K562 (cell line): Measurements from ENCODE around the gene C11orf65. TPM values are rescaled to one million over a fixed set of nuclear protein-coding genes. Genes with fewer than 3 reads are reported as not detected.
A peak's percentile ranks its signal among the peaks of the same experiment; 100 is the strongest.

ENCODE experiments used
- ATAC-seq: fragments of 200-7000 bp; cut with Tn5 transposase; 3 replicates; pipeline ENCODE4 v1.9.1; 2020; ENCODE audit warnings: moderate library complexity
- BruUV-seq: library from RNA; stranded (reverse); fragments of 400-500 nt; replicated peaks from 2 replicates; lab custom pipeline; 2021; lab: Mats Ljungman, UMichigan
- CTCF ChIA-PET: fragments of 300-600 bp; formaldehyde crosslinking; extraction: SDS; loops from one replicate; lab custom pipeline; 2021; ENCODE audit warnings: low intra/inter-chr PET ratio; lab: Yijun Ruan, JAX
- POLR2A ChIA-PET: fragments of 300-600, 350-650 bp; sonication (Branson Sonifier 250); formaldehyde crosslinking; extraction: SDS; loops from one replicate; lab custom pipeline; 2021; ENCODE audit warnings: antibody characterized with exemption, inconsistent platforms; lab: Yijun Ruan, JAX
- DNase-seq, 4 experiments: peaks; one replicate each; pipeline versions ENCODE4 v3.0.0 to v3.0.0-alpha.2; 2011 to 2018; ENCODE audit warnings: low spot score in 3 of 4, mixed read lengths in 3 of 4; ENCODE audit errors: extremely low read depth in 1 of 4
- FAIRE-seq: peaks from 2 replicates; lab custom pipeline; 2011; peaks lifted over from hg19 to GRCh38; lab: Jason Lieb, UNC
- H2AFZ ChIP-seq: 2 replicates; pipeline ENCODE4 v1.6.0; 2011; ENCODE audit warnings: low read depth, low read length, control low read depth, inconsistent platforms
- H3K27ac ChIP-seq: fragments of 200-600 bp; 3 replicates; pipeline ENCODE4 v1.8.0; 2011; ENCODE audit warnings: low read depth, mild to moderate bottlenecking, control low read depth, inconsistent platforms, low read length, moderate library complexity, mixed read lengths; ENCODE audit errors: extremely low read depth
- H3K27me3 ChIP-seq, 2 experiments: fragments of 300-600 bp in 1 of 2; 2 replicates in 1 of 2; 3 replicates in 1 of 2; pipeline versions ENCODE4 v1.6.0 to v1.8.0; 2011; ENCODE audit warnings: inconsistent platforms in 2 of 2, low read length in 2 of 2, mild to moderate bottlenecking in 1 of 2, mixed read lengths in 1 of 2, moderate library complexity in 1 of 2; ENCODE audit not compliant: control insufficient read depth in 2 of 2, insufficient read depth in 2 of 2
- H3K36me3 ChIP-seq: fragments of 300-600 bp; 3 replicates; pipeline ENCODE4 v1.8.0; 2011; ENCODE audit warnings: mild to moderate bottlenecking, low read length, inconsistent platforms; ENCODE audit not compliant: control insufficient read depth, insufficient read depth
- H3K4me1 ChIP-seq, 2 experiments: fragments of 200-600 bp in 1 of 2; replicated peaks in 1 of 2; 2 replicates in 1 of 2; 3 replicates in 1 of 2; pipeline versions ENCODE4 v1.5.1 to v1.8.0; 2011; ENCODE audit warnings: inconsistent platforms in 2 of 2, low read length in 2 of 2, mild to moderate bottlenecking in 1 of 2, mixed read lengths in 1 of 2, moderate library complexity in 1 of 2; ENCODE audit not compliant: control insufficient read depth in 2 of 2, insufficient read depth in 2 of 2
- H3K4me2 ChIP-seq: 2 replicates; pipeline ENCODE4 v1.6.1; 2011; ENCODE audit warnings: low read length, control low read depth, inconsistent platforms, mixed read lengths; ENCODE audit not compliant: insufficient read depth
- H3K4me3 ChIP-seq: fragments of 200-600 bp; sonication (generic), shearing (Covaris generic); 2 replicates; pipeline ENCODE4 v1.5.1; 2016; ENCODE audit warnings: control low read depth, inconsistent platforms
- H3K79me2 ChIP-seq: fragments of 200-600 bp; 3 replicates; pipeline ENCODE4 v1.8.0; 2011; ENCODE audit warnings: low read length, inconsistent platforms; ENCODE audit not compliant: control insufficient read depth, insufficient read depth
- H3K9ac ChIP-seq, 2 experiments: 2 replicates each; pipeline versions ENCODE4 v1.6.0 to v1.6.1; 2011; ENCODE audit warnings: low read depth in 2 of 2, low read length in 2 of 2, control low read depth in 1 of 2, inconsistent platforms in 1 of 2, mild to moderate bottlenecking in 1 of 2, mixed read lengths in 1 of 2; ENCODE audit not compliant: insufficient read depth in 1 of 2
- H3K9me1 ChIP-seq: one replicate; pipeline ENCODE4 v1.6.0; 2011; ENCODE audit warnings: inconsistent platforms, mild to moderate bottlenecking, low read length, moderate library complexity; ENCODE audit not compliant: control insufficient read depth, insufficient read depth
- H3K9me3 ChIP-seq: replicated peaks from 2 replicates; pipeline ENCODE4 v1.5.1; 2011; ENCODE audit warnings: low read depth, low read length, inconsistent platforms; ENCODE audit not compliant: control insufficient read depth, insufficient read depth
- H4K20me1 ChIP-seq: replicated peaks from 2 replicates; pipeline ENCODE4 v1.6.1; 2011; ENCODE audit warnings: low read length, inconsistent platforms, mixed read lengths; ENCODE audit not compliant: control insufficient read depth, insufficient read depth
- NFIC ChIP-seq: fragments of 450-650 bp; IDR thresholded peaks from 2 replicates; pipeline ENCODE4 v1.6.1; 2017; ENCODE audit warnings: mild to moderate bottlenecking, inconsistent platforms
- NFIX ChIP-seq: fragments of 250-450 bp; sonication (Bioruptor Pico); IDR thresholded peaks from 2 replicates; pipeline ENCODE4 v1.4.0; 2020; ENCODE audit warnings: low read depth, mild to moderate bottlenecking, moderate library complexity
- WGBS: fragments of 100-300 bp; shearing (Covaris generic); methylation state at CpG from one replicate; pipeline ENCODE4 v1.1.6; 2016; ENCODE audit warnings: low coverage, mixed read lengths; ENCODE audit not compliant: insufficient coverage; ENCODE audit errors: missing lambda C conversion rate; 5-methylcytosine and 5-hydroxymethylcytosine counted together
- in situ Hi-C: fragments of 300-500 bp; cut with MboI; formaldehyde crosslinking; loops from 4 replicates; pipeline ENCODE4 v1.15.0; 2018; ENCODE audit warnings: inconsistent platforms, mixed read lengths
- intact Hi-C: fragments of 100-400 bp; cut with micrococcal nuclease; formaldehyde crosslinking; loops from 2 replicates; pipeline ENCODE4 v1.14.2; 2022
- polyA plus RNA-seq, 8 experiments: library from polyadenylated mRNA; depleted of rRNA in 4 of 8; stranded (reverse) in 5 of 8; unstranded in 3 of 8; fragments of >200 nt; fragmentation: Nextera tagmentation in 2 of 8; fragmentation: Illumina TruSeq in 1 of 8; extraction: Ambion mirVana in 2 of 8; extraction: Trizol in 1 of 8; gene quantifications; 2 replicates each; pipeline versions ENCODE4 v1.2.1 to v1.2.3, GENCODE V29; 2011 to 2014; ENCODE audit warnings: inconsistent platforms in 1 of 8, missing spikeins in 1 of 8
- total RNA-seq, 7 experiments: library from RNA; depleted of rRNA in 6 of 7; stranded (reverse); fragments of >200 nt in 6 of 7; fragmentation: Illumina TruSeq in 2 of 7; extraction: Trizol in 2 of 7; gene quantifications; 2 replicates each; pipeline versions ENCODE4 v1.2.1 to v1.2.3, GENCODE V29; 2011 to 2021; ENCODE audit warnings: low replicate concordance in 1 of 7
- TF ChIP-seq, protein P1 (sequence below): fragments of 250-450 bp; sonication (Bioruptor Pico); IDR thresholded peaks from 2 replicates; pipeline ENCODE4 v1.4.0; 2020; ENCODE audit warnings: mild to moderate bottlenecking, moderate library complexity, borderline replicate concordance

Gene C11orf65
- total and polyA plus RNA-seq, 9 of the 15 experiments (the other 6 are each of a cell fraction or from before 2014, with no cell fraction given): 1.0 to 2.1 (median 1.2) TPM

DNA sequence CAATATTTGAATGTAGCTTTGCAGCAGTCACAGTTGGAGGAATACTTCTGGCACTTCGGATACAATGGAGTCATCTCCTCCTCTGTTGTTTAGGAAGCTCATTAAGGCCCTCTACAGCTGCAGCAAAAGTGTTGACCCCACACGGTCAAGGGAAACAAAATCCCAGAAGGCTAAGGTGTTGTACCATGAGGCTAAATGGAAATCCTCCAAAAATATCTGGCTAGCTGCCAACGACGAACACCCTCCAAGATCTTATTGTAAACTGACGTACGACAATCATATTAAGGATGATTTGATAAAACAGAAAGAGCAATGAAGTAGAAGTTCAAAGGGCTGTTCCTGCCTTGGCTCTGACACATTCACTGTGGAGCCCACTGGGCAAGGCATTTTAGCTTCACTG is 26.9 kb upstream of the C11orf65 start:
- H3K4me2 ChIP-seq: no peak overlapping the region
- H3K9ac ChIP-seq: no peak overlapping the region
- peaks cover 14 to 15% of the 10 kb centered on the region in 2 experiments; a peak in 4 of 5 replicates for H3K4me1 ChIP-seq
- H3K79me2 ChIP-seq: peaks cover 38% of the 10 kb centered on the region
- TF ChIP-seq NFIX (CRISPR knock-in tag): peak; percentile 73; the same call in 1 of the 2 replicates
- TF ChIP-seq NFIC: peak; percentile 97
- TF ChIP-seq, protein P1, sequence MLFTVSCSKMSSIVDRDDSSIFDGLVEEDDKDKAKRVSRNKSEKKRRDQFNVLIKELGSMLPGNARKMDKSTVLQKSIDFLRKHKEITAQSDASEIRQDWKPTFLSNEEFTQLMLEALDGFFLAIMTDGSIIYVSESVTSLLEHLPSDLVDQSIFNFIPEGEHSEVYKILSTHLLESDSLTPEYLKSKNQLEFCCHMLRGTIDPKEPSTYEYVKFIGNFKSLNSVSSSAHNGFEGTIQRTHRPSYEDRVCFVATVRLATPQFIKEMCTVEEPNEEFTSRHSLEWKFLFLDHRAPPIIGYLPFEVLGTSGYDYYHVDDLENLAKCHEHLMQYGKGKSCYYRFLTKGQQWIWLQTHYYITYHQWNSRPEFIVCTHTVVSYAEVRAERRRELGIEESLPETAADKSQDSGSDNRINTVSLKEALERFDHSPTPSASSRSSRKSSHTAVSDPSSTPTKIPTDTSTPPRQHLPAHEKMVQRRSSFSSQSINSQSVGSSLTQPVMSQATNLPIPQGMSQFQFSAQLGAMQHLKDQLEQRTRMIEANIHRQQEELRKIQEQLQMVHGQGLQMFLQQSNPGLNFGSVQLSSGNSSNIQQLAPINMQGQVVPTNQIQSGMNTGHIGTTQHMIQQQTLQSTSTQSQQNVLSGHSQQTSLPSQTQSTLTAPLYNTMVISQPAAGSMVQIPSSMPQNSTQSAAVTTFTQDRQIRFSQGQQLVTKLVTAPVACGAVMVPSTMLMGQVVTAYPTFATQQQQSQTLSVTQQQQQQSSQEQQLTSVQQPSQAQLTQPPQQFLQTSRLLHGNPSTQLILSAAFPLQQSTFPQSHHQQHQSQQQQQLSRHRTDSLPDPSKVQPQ (CRISPR knock-in tag): no peak
- TF ChIP-seq, all 486 proteins: peak for 2
- no peak for ATAC-seq
- Histone ChIP-seq H3K27ac (no peak overlapping the region), H4K20me1 (no peaks in the 10 kb centered on the region), H2AFZ (no peak overlapping the region; the same call in 1 of the 2 replicates), H3K27me3 (no peaks in the 10 kb centered on the region), H3K9me1 (no peaks in the 10 kb centered on the region), H3K36me3 (peaks cover 7% of the 10 kb centered on the region; the same call in 1 of the 3 replicates), H3K9me3 (no peaks in the 10 kb centered on the region), H3K4me3 (no peak overlapping the region)
- 27% methylated on average over 6 of the region's 6 CpGs for WGBS
- CTCF ChIA-PET: no interaction called here
- in situ Hi-C loops (no loop called here), intact Hi-C loops (loop anchor here (10.0 kb wide), 1 partner anchor 369 kb away; the partner anchor contains the start of gene ACAT1)
- BruUV-seq: no TSS peak
- POLR2A ChIA-PET: interaction anchor here (0.6 to 1.1 kb wide), 3 partner anchors 9 to 33 kb away, joined by 3 to 6 read pairs (median 3); no protein-coding TSS in a partner anchor
- peak; percentile 49 for FAIRE-seq
- peak in 2 of 4 experiments; percentile 11 to 27 for DNase-seq
